ENCODE results near the gene SESTD1. TPM values are rescaled to one million over a fixed set of nuclear protein-coding genes. Genes with fewer than 3 reads are reported as not detected.

SESTD1 gene
- total and polyA plus RNA-seq, 2 experiments from 2014 or later = 12.6 to 21.6 TPM

DNA sequence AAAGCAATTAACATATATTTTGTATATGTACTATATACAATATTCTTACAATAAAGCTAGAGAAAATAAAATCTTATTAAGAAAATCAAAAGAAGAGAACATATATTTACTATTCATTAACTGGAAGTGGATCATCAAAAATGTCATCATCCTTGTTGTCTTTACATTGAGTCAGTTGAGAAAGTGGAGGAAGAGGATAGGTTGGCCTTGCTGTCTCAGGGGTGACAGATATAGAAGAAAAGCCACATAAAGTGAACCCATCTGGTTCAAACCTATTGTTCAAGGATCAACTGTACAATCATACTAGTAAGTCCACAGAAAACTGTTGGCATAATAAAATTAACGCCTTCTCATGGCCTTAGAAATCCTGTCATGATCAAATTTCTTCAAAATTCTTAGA, 26.6 kb downstream of the SESTD1 start:
- Histone ChIP-seq H4K20me1 (replicated peaks; ENCODE audit: insufficient read depth) (no peaks in the 10 kb centered on the region), H3K9me2 (ENCODE audit: insufficient read depth) (no peaks in the 10 kb centered on the region), H3K79me2 (replicated peaks; ENCODE audit: insufficient read depth) (peaks cover 47% of the 10 kb centered on the region), H3K36me3 (ENCODE audit: insufficient read depth) (no peaks in the 10 kb centered on the region), H3K27me3 (ENCODE audit: insufficient read depth) (no peaks in the 10 kb centered on the region), H3K4me3 (no peak overlapping the region), H3F3A (replicated peaks; ENCODE audit: low read depth) (no peaks in the 10 kb centered on the region), H3K27ac (ENCODE audit: low read depth) (no peak overlapping the region), H2AFZ (no peak overlapping the region), H3K4me1 (ENCODE audit: insufficient read depth) (peaks cover 24% of the 10 kb centered on the region), H3K4me2 (no peak overlapping the region)
- Mint-ChIP-seq H3K27me3 (ENCODE audit: insufficient read depth, low read depth, poor library complexity) (no peaks in the 10 kb centered on the region), H3K36me3 (ENCODE audit: low read depth) (peaks cover 5% of the 10 kb centered on the region; the same call in 2 of the 3 replicates), H3K9me3 (peaks cover 5% of the 10 kb centered on the region; the same call in 2 of the 3 replicates), H3K4me1 (peaks cover 24% of the 10 kb centered on the region), H3K4me3 (no peak overlapping the region), H3K27ac (no peak overlapping the region)
- TF ChIP-seq, protein P1, sequence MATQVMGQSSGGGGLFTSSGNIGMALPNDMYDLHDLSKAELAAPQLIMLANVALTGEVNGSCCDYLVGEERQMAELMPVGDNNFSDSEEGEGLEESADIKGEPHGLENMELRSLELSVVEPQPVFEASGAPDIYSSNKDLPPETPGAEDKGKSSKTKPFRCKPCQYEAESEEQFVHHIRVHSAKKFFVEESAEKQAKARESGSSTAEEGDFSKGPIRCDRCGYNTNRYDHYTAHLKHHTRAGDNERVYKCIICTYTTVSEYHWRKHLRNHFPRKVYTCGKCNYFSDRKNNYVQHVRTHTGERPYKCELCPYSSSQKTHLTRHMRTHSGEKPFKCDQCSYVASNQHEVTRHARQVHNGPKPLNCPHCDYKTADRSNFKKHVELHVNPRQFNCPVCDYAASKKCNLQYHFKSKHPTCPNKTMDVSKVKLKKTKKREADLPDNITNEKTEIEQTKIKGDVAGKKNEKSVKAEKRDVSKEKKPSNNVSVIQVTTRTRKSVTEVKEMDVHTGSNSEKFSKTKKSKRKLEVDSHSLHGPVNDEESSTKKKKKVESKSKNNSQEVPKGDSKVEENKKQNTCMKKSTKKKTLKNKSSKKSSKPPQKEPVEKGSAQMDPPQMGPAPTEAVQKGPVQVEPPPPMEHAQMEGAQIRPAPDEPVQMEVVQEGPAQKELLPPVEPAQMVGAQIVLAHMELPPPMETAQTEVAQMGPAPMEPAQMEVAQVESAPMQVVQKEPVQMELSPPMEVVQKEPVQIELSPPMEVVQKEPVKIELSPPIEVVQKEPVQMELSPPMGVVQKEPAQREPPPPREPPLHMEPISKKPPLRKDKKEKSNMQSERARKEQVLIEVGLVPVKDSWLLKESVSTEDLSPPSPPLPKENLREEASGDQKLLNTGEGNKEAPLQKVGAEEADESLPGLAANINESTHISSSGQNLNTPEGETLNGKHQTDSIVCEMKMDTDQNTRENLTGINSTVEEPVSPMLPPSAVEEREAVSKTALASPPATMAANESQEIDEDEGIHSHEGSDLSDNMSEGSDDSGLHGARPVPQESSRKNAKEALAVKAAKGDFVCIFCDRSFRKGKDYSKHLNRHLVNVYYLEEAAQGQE (IDR thresholded peaks at IDR 0.05; ENCODE audit: unreplicated experiment) = no peak
- TF ChIP-seq NANOG (IDR thresholded peaks at IDR 0.05; ENCODE audit: borderline replicate concordance) (no peak), ZNF331 (CRISPR knock-in tag; IDR thresholded peaks at IDR 0.05; ENCODE audit: low read depth) (no peak), POLR2AphosphoS5 (IDR thresholded peaks at IDR 0.05; ENCODE audit: low read depth) (no peak), STAT1 (IDR thresholded peaks at IDR 0.05; ENCODE audit: unreplicated experiment) (no peak), JUNB (IDR thresholded peaks at IDR 0.05; ENCODE audit: unreplicated experiment) (no peak), CREB1 (CRISPR knock-in tag; IDR thresholded peaks at IDR 0.05; ENCODE audit: low read depth) (no peak), ZNF114 (CRISPR knock-in tag; IDR thresholded peaks at IDR 0.05) (no peak), EZH2 (IDR thresholded peaks at IDR 0.05; ENCODE audit: low read depth, unreplicated experiment) (no peak), EZH2phosphoT487 (IDR thresholded peaks at IDR 0.05; ENCODE audit: unreplicated experiment) (no peak)
- TF ChIP-seq, protein P2, sequence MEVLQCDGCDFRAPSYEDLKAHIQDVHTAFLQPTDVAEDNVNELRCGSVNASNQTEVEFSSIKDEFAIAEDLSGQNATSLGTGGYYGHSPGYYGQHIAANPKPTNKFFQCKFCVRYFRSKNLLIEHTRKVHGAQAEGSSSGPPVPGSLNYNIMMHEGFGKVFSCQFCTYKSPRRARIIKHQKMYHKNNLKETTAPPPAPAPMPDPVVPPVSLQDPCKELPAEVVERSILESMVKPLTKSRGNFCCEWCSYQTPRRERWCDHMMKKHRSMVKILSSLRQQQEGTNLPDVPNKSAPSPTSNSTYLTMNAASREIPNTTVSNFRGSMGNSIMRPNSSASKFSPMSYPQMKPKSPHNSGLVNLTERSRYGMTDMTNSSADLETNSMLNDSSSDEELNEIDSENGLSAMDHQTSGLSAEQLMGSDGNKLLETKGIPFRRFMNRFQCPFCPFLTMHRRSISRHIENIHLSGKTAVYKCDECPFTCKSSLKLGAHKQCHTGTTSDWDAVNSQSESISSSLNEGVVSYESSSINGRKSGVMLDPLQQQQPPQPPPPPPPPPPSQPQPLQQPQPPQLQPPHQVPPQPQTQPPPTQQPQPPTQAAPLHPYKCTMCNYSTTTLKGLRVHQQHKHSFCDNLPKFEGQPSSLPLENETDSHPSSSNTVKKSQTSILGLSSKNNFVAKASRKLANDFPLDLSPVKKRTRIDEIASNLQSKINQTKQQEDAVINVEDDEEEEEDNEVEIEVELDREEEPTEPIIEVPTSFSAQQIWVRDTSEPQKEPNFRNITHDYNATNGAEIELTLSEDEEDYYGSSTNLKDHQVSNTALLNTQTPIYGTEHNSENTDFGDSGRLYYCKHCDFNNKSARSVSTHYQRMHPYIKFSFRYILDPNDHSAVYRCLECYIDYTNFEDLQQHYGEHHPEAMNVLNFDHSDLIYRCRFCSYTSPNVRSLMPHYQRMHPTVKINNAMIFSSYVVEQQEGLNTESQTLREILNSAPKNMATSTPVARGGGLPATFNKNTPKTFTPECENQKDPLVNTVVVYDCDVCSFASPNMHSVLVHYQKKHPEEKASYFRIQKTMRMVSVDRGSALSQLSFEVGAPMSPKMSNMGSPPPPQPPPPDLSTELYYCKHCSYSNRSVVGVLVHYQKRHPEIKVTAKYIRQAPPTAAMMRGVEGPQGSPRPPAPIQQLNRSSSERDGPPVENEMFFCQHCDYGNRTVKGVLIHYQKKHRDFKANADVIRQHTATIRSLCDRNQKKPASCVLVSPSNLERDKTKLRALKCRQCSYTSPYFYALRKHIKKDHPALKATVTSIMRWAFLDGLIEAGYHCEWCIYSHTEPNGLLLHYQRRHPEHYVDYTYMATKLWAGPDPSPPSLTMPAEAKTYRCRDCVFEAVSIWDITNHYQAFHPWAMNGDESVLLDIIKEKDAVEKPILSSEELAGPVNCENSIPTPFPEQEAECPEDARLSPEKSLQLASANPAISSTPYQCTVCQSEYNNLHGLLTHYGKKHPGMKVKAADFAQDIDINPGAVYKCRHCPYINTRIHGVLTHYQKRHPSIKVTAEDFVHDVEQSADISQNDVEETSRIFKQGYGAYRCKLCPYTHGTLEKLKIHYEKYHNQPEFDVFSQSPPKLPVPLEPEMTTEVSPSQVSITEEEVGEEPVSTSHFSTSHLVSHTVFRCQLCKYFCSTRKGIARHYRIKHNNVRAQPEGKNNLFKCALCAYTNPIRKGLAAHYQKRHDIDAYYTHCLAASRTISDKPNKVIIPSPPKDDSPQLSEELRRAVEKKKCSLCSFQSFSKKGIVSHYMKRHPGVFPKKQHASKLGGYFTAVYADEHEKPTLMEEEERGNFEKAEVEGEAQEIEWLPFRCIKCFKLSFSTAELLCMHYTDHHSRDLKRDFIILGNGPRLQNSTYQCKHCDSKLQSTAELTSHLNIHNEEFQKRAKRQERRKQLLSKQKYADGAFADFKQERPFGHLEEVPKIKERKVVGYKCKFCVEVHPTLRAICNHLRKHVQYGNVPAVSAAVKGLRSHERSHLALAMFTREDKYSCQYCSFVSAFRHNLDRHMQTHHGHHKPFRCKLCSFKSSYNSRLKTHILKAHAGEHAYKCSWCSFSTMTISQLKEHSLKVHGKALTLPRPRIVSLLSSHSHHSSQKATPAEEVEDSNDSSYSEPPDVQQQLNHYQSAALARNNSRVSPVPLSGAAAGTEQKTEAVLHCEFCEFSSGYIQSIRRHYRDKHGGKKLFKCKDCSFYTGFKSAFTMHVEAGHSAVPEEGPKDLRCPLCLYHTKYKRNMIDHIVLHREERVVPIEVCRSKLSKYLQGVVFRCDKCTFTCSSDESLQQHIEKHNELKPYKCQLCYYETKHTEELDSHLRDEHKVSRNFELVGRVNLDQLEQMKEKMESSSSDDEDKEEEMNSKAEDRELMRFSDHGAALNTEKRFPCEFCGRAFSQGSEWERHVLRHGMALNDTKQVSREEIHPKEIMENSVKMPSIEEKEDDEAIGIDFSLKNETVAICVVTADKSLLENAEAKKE (CRISPR knock-in tag; IDR thresholded peaks at IDR 0.05) = no peak
- TF ChIP-seq, protein P3, sequence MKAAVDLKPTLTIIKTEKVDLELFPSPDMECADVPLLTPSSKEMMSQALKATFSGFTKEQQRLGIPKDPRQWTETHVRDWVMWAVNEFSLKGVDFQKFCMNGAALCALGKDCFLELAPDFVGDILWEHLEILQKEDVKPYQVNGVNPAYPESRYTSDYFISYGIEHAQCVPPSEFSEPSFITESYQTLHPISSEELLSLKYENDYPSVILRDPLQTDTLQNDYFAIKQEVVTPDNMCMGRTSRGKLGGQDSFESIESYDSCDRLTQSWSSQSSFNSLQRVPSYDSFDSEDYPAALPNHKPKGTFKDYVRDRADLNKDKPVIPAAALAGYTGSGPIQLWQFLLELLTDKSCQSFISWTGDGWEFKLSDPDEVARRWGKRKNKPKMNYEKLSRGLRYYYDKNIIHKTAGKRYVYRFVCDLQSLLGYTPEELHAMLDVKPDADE (IDR thresholded peaks at IDR 0.05) = no peak
- TF ChIP-seq, protein P4, sequence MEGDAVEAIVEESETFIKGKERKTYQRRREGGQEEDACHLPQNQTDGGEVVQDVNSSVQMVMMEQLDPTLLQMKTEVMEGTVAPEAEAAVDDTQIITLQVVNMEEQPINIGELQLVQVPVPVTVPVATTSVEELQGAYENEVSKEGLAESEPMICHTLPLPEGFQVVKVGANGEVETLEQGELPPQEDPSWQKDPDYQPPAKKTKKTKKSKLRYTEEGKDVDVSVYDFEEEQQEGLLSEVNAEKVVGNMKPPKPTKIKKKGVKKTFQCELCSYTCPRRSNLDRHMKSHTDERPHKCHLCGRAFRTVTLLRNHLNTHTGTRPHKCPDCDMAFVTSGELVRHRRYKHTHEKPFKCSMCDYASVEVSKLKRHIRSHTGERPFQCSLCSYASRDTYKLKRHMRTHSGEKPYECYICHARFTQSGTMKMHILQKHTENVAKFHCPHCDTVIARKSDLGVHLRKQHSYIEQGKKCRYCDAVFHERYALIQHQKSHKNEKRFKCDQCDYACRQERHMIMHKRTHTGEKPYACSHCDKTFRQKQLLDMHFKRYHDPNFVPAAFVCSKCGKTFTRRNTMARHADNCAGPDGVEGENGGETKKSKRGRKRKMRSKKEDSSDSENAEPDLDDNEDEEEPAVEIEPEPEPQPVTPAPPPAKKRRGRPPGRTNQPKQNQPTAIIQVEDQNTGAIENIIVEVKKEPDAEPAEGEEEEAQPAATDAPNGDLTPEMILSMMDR (conservative IDR thresholded peaks at IDR 0.05; ENCODE audit: low read depth in 2 of 2) = no peak
- no peak for DNase-seq (ENCODE audit: low spot score)
- no peak for ATAC-seq
